ENCODE measurements around the gene DMD. TPM values are rescaled to one million over a fixed set of nuclear protein-coding genes. Genes with fewer than 3 reads are reported as not detected.

DMD gene
- total and polyA plus RNA-seq, 2 experiments from 2014 or later = 1.5 to 2.0 TPM

- H3K27me3 ChIP-seq (replicated peaks; ENCODE audit: insufficient read depth) = no peaks in the 10 kb centered on the region
- no peak overlapping the region for H3K9ac ChIP-seq
- no peaks in the 10 kb centered on the region for H3K79me2 ChIP-seq (ENCODE audit: insufficient read depth)
- H3K9me3 ChIP-seq (ENCODE audit: low read depth) = no peaks in the 10 kb centered on the region
- in situ Hi-C loops (cut with MboI) = no loop called here
- H3K4me2 ChIP-seq (ENCODE audit: unreplicated experiment) = no peak overlapping the region
- no peak for DNase-seq
- no peak overlapping the region for H3K27ac ChIP-seq
- H3K4me3 ChIP-seq = no peak overlapping the region
- H4K20me1 ChIP-seq (ENCODE audit: insufficient read depth) = no peaks in the 10 kb centered on the region
- no peaks in the 10 kb centered on the region for H3K4me1 ChIP-seq (ENCODE audit: insufficient read depth)
- TF ChIP-seq EZH2 (IDR thresholded peaks at IDR 0.05; ENCODE audit: insufficient read depth, poor library complexity, severe bottlenecking) (no peak), EZH2phosphoT487 (IDR thresholded peaks at IDR 0.05; ENCODE audit: insufficient read depth, low read depth) (no peak)
- H2AFZ ChIP-seq = no peak overlapping the region
- H3K36me3 ChIP-seq (ENCODE audit: low read depth) = no peaks in the 10 kb centered on the region
- H3F3A ChIP-seq (ENCODE audit: insufficient read depth) = no peaks in the 10 kb centered on the region
- H3K9me2 ChIP-seq (ENCODE audit: insufficient read depth) = no peaks in the 10 kb centered on the region
- WGBS, 2 experiments (ENCODE audit: low coverage in 1 of 2, low lambda C conversion rate in 2 of 2, missing lambda C conversion rate in 2 of 2) = 5 to 8% methylated on average over 3 of the region's 3 CpGs
Observed at GRCh38 chrX:32995427-32995826, 215.9 kb downstream of the DMD start.

- no peak for TF ChIP-seq EZH2phosphoT487 (IDR thresholded peaks at IDR 0.05; ENCODE audit: insufficient read depth, low read depth)
- TF ChIP-seq EZH2 (IDR thresholded peaks at IDR 0.05; ENCODE audit: insufficient read depth, poor library complexity, severe bottlenecking) = no peak
- in situ Hi-C loops (cut with MboI) = no loop called here
Observed at GRCh38 chrX:32987142-32987541, 224.2 kb downstream of the DMD start.

GRCh38 chrX:32985544-32985943 lies 225.8 kb downstream of the DMD start:
- Histone ChIP-seq H3K27me3 (replicated peaks; ENCODE audit: insufficient read depth) (no peaks in the 10 kb centered on the region), H3F3A (ENCODE audit: insufficient read depth) (no peaks in the 10 kb centered on the region), H3K4me3 (no peak overlapping the region), H3K9ac (no peak overlapping the region), H3K36me3 (ENCODE audit: low read depth) (no peaks in the 10 kb centered on the region), H3K4me1 (ENCODE audit: insufficient read depth) (no peaks in the 10 kb centered on the region), H3K27ac (no peak overlapping the region), H3K9me3 (ENCODE audit: low read depth) (no peaks in the 10 kb centered on the region), H4K20me1 (ENCODE audit: insufficient read depth) (no peaks in the 10 kb centered on the region), H2AFZ (no peak overlapping the region), H3K4me2 (ENCODE audit: unreplicated experiment) (no peak overlapping the region), H3K79me2 (ENCODE audit: insufficient read depth) (no peaks in the 10 kb centered on the region), H3K9me2 (ENCODE audit: insufficient read depth) (no peaks in the 10 kb centered on the region)
- WGBS, 2 experiments (ENCODE audit: low coverage in 1 of 2, low lambda C conversion rate in 2 of 2, missing lambda C conversion rate in 2 of 2) = 6 to 9% methylated on average over 4 of the region's 4 CpGs
- no peak for TF ChIP-seq EZH2 (IDR thresholded peaks at IDR 0.05; ENCODE audit: insufficient read depth, poor library complexity, severe bottlenecking)
- no peak for TF ChIP-seq EZH2phosphoT487 (IDR thresholded peaks at IDR 0.05; ENCODE audit: insufficient read depth, low read depth)
- no peak for DNase-seq
- in situ Hi-C loops (cut with MboI) = no loop called here

More at GRCh38 chrX:32987142-32987541, 224.2 kb downstream of the DMD start:
- H3K4me2 ChIP-seq (ENCODE audit: unreplicated experiment) = no peak overlapping the region
- H3K79me2 ChIP-seq (ENCODE audit: insufficient read depth) = no peaks in the 10 kb centered on the region
- no peaks in the 10 kb centered on the region for H3K9me2 ChIP-seq (ENCODE audit: insufficient read depth)
- DNase-seq = no peak
- H2AFZ ChIP-seq = no peak overlapping the region
- H3K4me3 ChIP-seq = no peak overlapping the region
- no peaks in the 10 kb centered on the region for H3F3A ChIP-seq (ENCODE audit: insufficient read depth)
- no peaks in the 10 kb centered on the region for H4K20me1 ChIP-seq (ENCODE audit: insufficient read depth)
- no peak overlapping the region for H3K9ac ChIP-seq
- H3K9me3 ChIP-seq (ENCODE audit: low read depth) = no peaks in the 10 kb centered on the region
- no peaks in the 10 kb centered on the region for H3K36me3 ChIP-seq (ENCODE audit: low read depth)
- no peaks in the 10 kb centered on the region for H3K27me3 ChIP-seq (replicated peaks; ENCODE audit: insufficient read depth)
- no peak overlapping the region for H3K27ac ChIP-seq
- H3K4me1 ChIP-seq (ENCODE audit: insufficient read depth) = no peaks in the 10 kb centered on the region
- WGBS, 2 experiments (ENCODE audit: low coverage in 1 of 2, low lambda C conversion rate in 2 of 2, missing lambda C conversion rate in 2 of 2) = 0 to 5% methylated on average over 4 of the region's 4 CpGs

GRCh38 chrX:32966821-32967355 lies 244.5 kb downstream of the DMD start:
- TF ChIP-seq EZH2phosphoT487 (IDR thresholded peaks at IDR 0.05; ENCODE audit: insufficient read depth, low read depth) (no peak), EZH2 (IDR thresholded peaks at IDR 0.05; ENCODE audit: insufficient read depth, poor library complexity, severe bottlenecking) (no peak)
- Histone ChIP-seq H4K20me1 (ENCODE audit: insufficient read depth) (no peaks in the 10 kb centered on the region), H3K9me2 (ENCODE audit: insufficient read depth) (no peaks in the 10 kb centered on the region), H3K4me3 (no peak overlapping the region), H3K9ac (no peak overlapping the region), H2AFZ (no peak overlapping the region), H3K36me3 (ENCODE audit: low read depth) (no peaks in the 10 kb centered on the region), H3K9me3 (ENCODE audit: low read depth) (no peaks in the 10 kb centered on the region), H3F3A (ENCODE audit: insufficient read depth) (no peaks in the 10 kb centered on the region), H3K4me2 (ENCODE audit: unreplicated experiment) (no peak overlapping the region), H3K79me2 (ENCODE audit: insufficient read depth) (no peaks in the 10 kb centered on the region), H3K4me1 (ENCODE audit: insufficient read depth) (no peaks in the 10 kb centered on the region), H3K27me3 (replicated peaks; ENCODE audit: insufficient read depth) (no peaks in the 10 kb centered on the region), H3K27ac (no peak overlapping the region)
- in situ Hi-C loops (cut with MboI) = no loop called here
- WGBS, 2 experiments (ENCODE audit: low coverage in 1 of 2, low lambda C conversion rate in 2 of 2, missing lambda C conversion rate in 2 of 2) = 0 to 29% methylated on average over 1 to 2 of the region's 2 CpGs
- no peak for DNase-seq

- TF ChIP-seq EZH2phosphoT487 (IDR thresholded peaks at IDR 0.05; ENCODE audit: insufficient read depth, low read depth) = no peak
- TF ChIP-seq EZH2 (IDR thresholded peaks at IDR 0.05; ENCODE audit: insufficient read depth, poor library complexity, severe bottlenecking) = no peak
- Histone ChIP-seq H3K4me3 (no peak overlapping the region), H3K9me3 (ENCODE audit: low read depth) (no peaks in the 10 kb centered on the region), H3K79me2 (ENCODE audit: insufficient read depth) (no peaks in the 10 kb centered on the region), H3K9ac (no peak overlapping the region), H3K4me1 (ENCODE audit: insufficient read depth) (no peaks in the 10 kb centered on the region), H3K9me2 (ENCODE audit: insufficient read depth) (no peaks in the 10 kb centered on the region), H3K27me3 (replicated peaks; ENCODE audit: insufficient read depth) (no peaks in the 10 kb centered on the region), H3F3A (ENCODE audit: insufficient read depth) (no peaks in the 10 kb centered on the region), H3K27ac (no peak overlapping the region), H4K20me1 (ENCODE audit: insufficient read depth) (no peaks in the 10 kb centered on the region), H2AFZ (no peak overlapping the region), H3K4me2 (ENCODE audit: unreplicated experiment) (no peak overlapping the region), H3K36me3 (ENCODE audit: low read depth) (no peaks in the 10 kb centered on the region)
- in situ Hi-C loops (cut with MboI) = no loop called here
- 2 to 5% methylated on average over 3 of the region's 3 CpGs for WGBS, 2 experiments (ENCODE audit: low coverage in 1 of 2, low lambda C conversion rate in 2 of 2, missing lambda C conversion rate in 2 of 2)
- no peak for DNase-seq
Observed at GRCh38 chrX:32954125-32954524, 257.2 kb downstream of the DMD start.

Data from GM23248 (cell line).